ENCODE measurements around the gene NEDD4L. TPM values are rescaled to one million over a fixed set of nuclear protein-coding genes. Genes with fewer than 3 reads are reported as not detected.

The NEDD4L gene
- total RNA-seq, 1 experiment from 2014 or later, result 42.9 TPM

DNA sequence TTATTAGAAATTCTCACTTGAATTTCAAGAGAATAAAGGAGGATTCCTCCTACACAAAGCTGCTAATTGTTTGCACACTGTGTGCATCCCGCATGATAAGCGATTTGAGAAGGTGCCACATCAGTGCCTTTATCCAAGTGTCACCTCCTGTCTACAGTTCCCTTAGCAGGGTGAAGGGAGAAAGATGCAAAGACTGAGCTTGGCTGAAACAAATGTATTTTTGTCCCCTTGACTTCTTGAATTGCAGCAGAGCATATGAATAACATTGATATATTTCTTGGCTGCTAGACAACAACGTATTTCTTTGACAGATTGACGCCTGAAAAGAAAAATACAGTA, 255.1 kb downstream of the NEDD4L start:
- DNase-seq (ENCODE audit: low read depth, low spot score), result no peak
- H3K4me1 ChIP-seq (ENCODE audit: control insufficient read depth, insufficient read depth, low read length), result no peaks in the 10 kb centered on the region; the same call in 1 of the 2 replicates
- H3K9me3 ChIP-seq (ENCODE audit: control insufficient read depth, insufficient read depth, low read depth, low read length), result no peaks in the 10 kb centered on the region
- in situ Hi-C loops (cut with HindIII; ENCODE audit: low pct_unique_long_range_greater_than_20kb, low sequenced_read_pairs), result no loop called here
- POLR2A ChIA-PET, result no interaction called here
- CTCF ChIA-PET, result no interaction called here
- H3K27me3 ChIP-seq (ENCODE audit: control insufficient read depth, insufficient read depth, low read length), result no peaks in the 10 kb centered on the region
- no peak overlapping the region for H3K27ac ChIP-seq (ENCODE audit: low read length)
- no peak overlapping the region for H3K4me3 ChIP-seq (ENCODE audit: low read depth in 2 of 2, low read length in 2 of 2)
- no peak for TF ChIP-seq SIN3A (IDR thresholded peaks at IDR 0.05; ENCODE audit: borderline replicate concordance, insufficient read depth, low read depth, low read length)
- TF ChIP-seq, protein P1, sequence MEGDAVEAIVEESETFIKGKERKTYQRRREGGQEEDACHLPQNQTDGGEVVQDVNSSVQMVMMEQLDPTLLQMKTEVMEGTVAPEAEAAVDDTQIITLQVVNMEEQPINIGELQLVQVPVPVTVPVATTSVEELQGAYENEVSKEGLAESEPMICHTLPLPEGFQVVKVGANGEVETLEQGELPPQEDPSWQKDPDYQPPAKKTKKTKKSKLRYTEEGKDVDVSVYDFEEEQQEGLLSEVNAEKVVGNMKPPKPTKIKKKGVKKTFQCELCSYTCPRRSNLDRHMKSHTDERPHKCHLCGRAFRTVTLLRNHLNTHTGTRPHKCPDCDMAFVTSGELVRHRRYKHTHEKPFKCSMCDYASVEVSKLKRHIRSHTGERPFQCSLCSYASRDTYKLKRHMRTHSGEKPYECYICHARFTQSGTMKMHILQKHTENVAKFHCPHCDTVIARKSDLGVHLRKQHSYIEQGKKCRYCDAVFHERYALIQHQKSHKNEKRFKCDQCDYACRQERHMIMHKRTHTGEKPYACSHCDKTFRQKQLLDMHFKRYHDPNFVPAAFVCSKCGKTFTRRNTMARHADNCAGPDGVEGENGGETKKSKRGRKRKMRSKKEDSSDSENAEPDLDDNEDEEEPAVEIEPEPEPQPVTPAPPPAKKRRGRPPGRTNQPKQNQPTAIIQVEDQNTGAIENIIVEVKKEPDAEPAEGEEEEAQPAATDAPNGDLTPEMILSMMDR (IDR thresholded peaks at IDR 0.05), result no peak
- TF ChIP-seq REST (IDR thresholded peaks at IDR 0.05; ENCODE audit: insufficient read depth in 1 of 2, low read depth in 2 of 2, low read length in 1 of 2), result no peak
- TF ChIP-seq TCF7L2 (IDR thresholded peaks at IDR 0.05; ENCODE audit: low read depth, low read length), result no peak
- TF ChIP-seq POLR2AphosphoS5 (IDR thresholded peaks at IDR 0.05; ENCODE audit: low read depth, low read length), result no peak
- no TSS peak for BruUV-seq (replicated peaks)
- ATAC-seq, result no peak
- H3K36me3 ChIP-seq (ENCODE audit: control insufficient read depth, insufficient read depth, low read length), result no peaks in the 10 kb centered on the region
- intact Hi-C loops (cut with micrococcal nuclease; ENCODE audit: unreplicated experiment), result no loop called here

GRCh38 chr18:58299936-58300335, 255.9 kb downstream of the NEDD4L start:
- intact Hi-C loops (cut with micrococcal nuclease; ENCODE audit: unreplicated experiment), result no loop called here

More at GRCh38 chr18:58299936-58300335, 255.9 kb downstream of the NEDD4L start:
- H3K9me3 ChIP-seq (ENCODE audit: control insufficient read depth, insufficient read depth, low read depth, low read length), result no peaks in the 10 kb centered on the region
- CTCF ChIA-PET, result interaction anchor here (0.6 kb wide), 2 partner anchors 16 to 669 kb away, joined by 3 to 4 read pairs; no protein-coding TSS in a partner anchor
- no peak overlapping the region for H3K27ac ChIP-seq (ENCODE audit: low read length)
- in situ Hi-C loops (cut with HindIII; ENCODE audit: low pct_unique_long_range_greater_than_20kb, low sequenced_read_pairs), result no loop called here
- BruUV-seq (replicated peaks), result no TSS peak
- no peak overlapping the region for H3K4me3 ChIP-seq (ENCODE audit: low read depth in 2 of 2, low read length in 2 of 2)
- no peaks in the 10 kb centered on the region for H3K36me3 ChIP-seq (ENCODE audit: control insufficient read depth, insufficient read depth, low read length)
- TF ChIP-seq TCF7L2 (IDR thresholded peaks at IDR 0.05; ENCODE audit: low read depth, low read length) (no peak), POLR2AphosphoS5 (IDR thresholded peaks at IDR 0.05; ENCODE audit: low read depth, low read length) (no peak), SIN3A (IDR thresholded peaks at IDR 0.05; ENCODE audit: borderline replicate concordance, insufficient read depth, low read depth, low read length) (no peak), REST (IDR thresholded peaks at IDR 0.05; ENCODE audit: insufficient read depth in 1 of 2, low read depth in 2 of 2, low read length in 1 of 2) (no peak)
- TF ChIP-seq, protein P1 (IDR thresholded peaks at IDR 0.05), result no peak
- ATAC-seq (no peak), DNase-seq (ENCODE audit: low read depth, low spot score) (no peak)
- no peaks in the 10 kb centered on the region; the same call in 1 of the 2 replicates for H3K4me1 ChIP-seq (ENCODE audit: control insufficient read depth, insufficient read depth, low read length)
- POLR2A ChIA-PET, result no interaction called here
- no peaks in the 10 kb centered on the region for H3K27me3 ChIP-seq (ENCODE audit: control insufficient read depth, insufficient read depth, low read length)
